Measurements from ENCODE around the gene ZC3H7A.

GRCh38 chr16:11799017-11799381 lies 1.9 kb upstream of the ZC3H7A start:
- no peak for TF ChIP-seq CTCF (IDR thresholded peaks at IDR 0.05)
- no peak for TF ChIP-seq POLR2A (IDR thresholded peaks at IDR 0.05)

All from esophagus squamous epithelium (tissue), 4 donors.